ENCODE results near the gene CCDC90B. TPM values are rescaled to one million over a fixed set of nuclear protein-coding genes. Genes with fewer than 3 reads are reported as not detected.

Gene CCDC90B
- total and polyA plus RNA-seq, 2 of the 13 experiments (the other 11 are each of a cell fraction or from before 2014, with no cell fraction given), result 17.1 to 46.1 TPM

- TF ChIP-seq THAP11 (CRISPR knock-in tag; IDR thresholded peaks at IDR 0.05), result peak; percentile 98
- peak; percentile 92 for TF ChIP-seq HCFC1 (IDR thresholded peaks at IDR 0.05; ENCODE audit: low read depth, low read length)
- TF ChIP-seq ZNF3 (CRISPR knock-in tag; IDR thresholded peaks at IDR 0.05), result no peak
- peak; percentile 40; the same call in 1 of the 2 replicates for TF ChIP-seq RXRB (CRISPR knock-in tag; IDR thresholded peaks at IDR 0.05; ENCODE audit: borderline replicate concordance)
- no peak for TF ChIP-seq ZBTB3 (CRISPR knock-in tag; IDR thresholded peaks at IDR 0.05; ENCODE audit: borderline replicate concordance, low read depth)
- peak; percentile 91 for TF ChIP-seq SUZ12 (IDR thresholded peaks at IDR 0.05; ENCODE audit: low read depth, low read length)
- no peak for TF ChIP-seq GPN1 (CRISPR knock-in tag; IDR thresholded peaks at IDR 0.05; ENCODE audit: borderline replicate concordance)
- TF ChIP-seq ZBTB42 (CRISPR knock-in tag; IDR thresholded peaks at IDR 0.05), result 0 out of 2 replicates have a peak, but pooled peaks have one; percentile 42
- no peak for TF ChIP-seq MIER2 (CRISPR knock-in tag; IDR thresholded peaks at IDR 0.05)
- TF ChIP-seq PTBP1 (IDR thresholded peaks at IDR 0.05; ENCODE audit: low read depth, low read length, poor library complexity, severe bottlenecking), result no peak
- TF ChIP-seq POLR2AphosphoS2 (IDR thresholded peaks at IDR 0.05; ENCODE audit: low read depth, low read length), result peak; percentile 95; the same call in 1 of the 2 replicates
- peak; percentile 88 for TF ChIP-seq ZNF501 (CRISPR knock-in tag; IDR thresholded peaks at IDR 0.05)
- peak; percentile 82; the same call in 1 of the 2 replicates for TF ChIP-seq ZNF44 (CRISPR knock-in tag; IDR thresholded peaks at IDR 0.05)
- TF ChIP-seq MBNL3 (CRISPR knock-in tag; conservative IDR thresholded peaks at IDR 0.05), result no peak
- no peak; the same call in 1 of the 2 replicates for TF ChIP-seq ZNF776 (CRISPR knock-in tag; IDR thresholded peaks at IDR 0.05)
- no peak for TF ChIP-seq ZNF597 (CRISPR knock-in tag; IDR thresholded peaks at IDR 0.05)
- peak; percentile 71; the same call in 1 of the 2 replicates for TF ChIP-seq EHMT2 (IDR thresholded peaks at IDR 0.05; ENCODE audit: borderline replicate concordance, low read depth, low read length)
- TF ChIP-seq ZNF7 (CRISPR knock-in tag; IDR thresholded peaks at IDR 0.05), result no peak; the same call in 1 of the 2 replicates
- no peak for TF ChIP-seq NBN (conservative IDR thresholded peaks at IDR 0.05)
- TF ChIP-seq, protein P1, sequence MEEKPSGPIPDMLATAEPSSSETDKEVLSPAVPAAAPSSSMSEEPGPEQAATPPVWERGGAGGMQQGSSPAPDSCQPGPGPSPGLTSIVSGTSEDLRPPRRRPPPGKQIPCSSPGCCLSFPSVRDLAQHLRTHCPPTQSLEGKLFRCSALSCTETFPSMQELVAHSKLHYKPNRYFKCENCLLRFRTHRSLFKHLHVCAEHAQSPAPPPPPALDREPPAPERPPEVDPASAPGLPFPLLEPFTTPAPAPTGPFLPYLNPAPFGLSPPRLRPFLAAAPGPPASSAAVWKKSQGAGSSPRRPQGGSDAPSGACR (CRISPR knock-in tag; IDR thresholded peaks at IDR 0.05), result peak; percentile 82; the same call in 1 of the 2 replicates
- no peak for TF ChIP-seq SMC3 (IDR thresholded peaks at IDR 0.05; ENCODE audit: low read length)
- TF ChIP-seq ETV6 (CRISPR knock-in tag; conservative IDR thresholded peaks at IDR 0.05), result 0 out of 2 replicates have a peak, but pooled peaks have one; percentile 32
- TF ChIP-seq IRX3 (CRISPR knock-in tag; IDR thresholded peaks at IDR 0.05; ENCODE audit: borderline replicate concordance, low read depth), result no peak
- no peak for TF ChIP-seq ZFP41 (CRISPR knock-in tag; IDR thresholded peaks at IDR 0.05; ENCODE audit: borderline replicate concordance)
- TF ChIP-seq HNRNPH1 (optimal IDR thresholded peaks at IDR 0.05; ENCODE audit: low read depth, low read length), result no peak
- peak; percentile 76; the same call in 1 of the 2 replicates for TF ChIP-seq ZBTB26 (CRISPR knock-in tag; IDR thresholded peaks at IDR 0.05; ENCODE audit: borderline replicate concordance)
- TF ChIP-seq CCDC6 (CRISPR knock-in tag; IDR thresholded peaks at IDR 0.05), result peak; percentile 73; the same call in 1 of the 2 replicates
- no peak; the same call in 1 of the 2 replicates for TF ChIP-seq RCOR2 (CRISPR knock-in tag; IDR thresholded peaks at IDR 0.05)
- TF ChIP-seq, protein P2, sequence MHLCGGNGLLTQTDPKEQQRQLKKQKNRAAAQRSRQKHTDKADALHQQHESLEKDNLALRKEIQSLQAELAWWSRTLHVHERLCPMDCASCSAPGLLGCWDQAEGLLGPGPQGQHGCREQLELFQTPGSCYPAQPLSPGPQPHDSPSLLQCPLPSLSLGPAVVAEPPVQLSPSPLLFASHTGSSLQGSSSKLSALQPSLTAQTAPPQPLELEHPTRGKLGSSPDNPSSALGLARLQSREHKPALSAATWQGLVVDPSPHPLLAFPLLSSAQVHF (CRISPR knock-in tag; IDR thresholded peaks at IDR 0.05), result no peak
Measured at GRCh38 chr11:83285771-83286528, at the start of gene CCDC90B (continued).

Measured in HepG2 (cell line).